ENCODE data around the gene ME3.

DNA sequence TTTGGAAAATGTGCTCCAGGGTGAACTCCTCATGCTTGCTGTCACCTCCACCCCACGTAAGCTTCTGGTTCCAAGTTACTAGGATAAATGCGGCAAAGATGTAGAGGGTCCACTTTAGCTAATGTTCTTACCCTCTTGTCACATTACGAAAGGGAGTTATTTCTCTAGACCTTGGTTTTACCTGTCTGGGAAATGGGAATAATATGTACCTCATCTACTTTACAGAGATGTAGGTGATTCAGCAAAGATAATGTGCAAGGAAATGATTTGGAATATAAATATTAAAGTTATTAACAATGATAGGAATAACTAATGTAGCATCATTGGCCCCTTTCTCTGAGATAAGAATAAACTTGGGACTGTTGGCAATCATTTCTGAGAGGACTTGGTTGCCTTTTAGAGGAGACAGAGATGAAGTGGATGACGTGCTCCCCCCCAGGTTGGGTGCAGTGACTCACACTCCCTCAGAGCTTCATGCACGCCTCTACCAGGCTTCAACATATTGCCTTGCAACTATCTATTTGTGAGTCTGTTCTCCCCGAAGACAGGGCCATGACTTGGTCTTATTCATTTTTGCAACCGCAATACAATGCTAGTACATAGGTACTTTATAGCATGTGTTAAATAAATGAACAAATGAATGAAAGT lies 97.1 kb downstream of the ME3 start:
- TF ChIP-seq, protein P1, sequence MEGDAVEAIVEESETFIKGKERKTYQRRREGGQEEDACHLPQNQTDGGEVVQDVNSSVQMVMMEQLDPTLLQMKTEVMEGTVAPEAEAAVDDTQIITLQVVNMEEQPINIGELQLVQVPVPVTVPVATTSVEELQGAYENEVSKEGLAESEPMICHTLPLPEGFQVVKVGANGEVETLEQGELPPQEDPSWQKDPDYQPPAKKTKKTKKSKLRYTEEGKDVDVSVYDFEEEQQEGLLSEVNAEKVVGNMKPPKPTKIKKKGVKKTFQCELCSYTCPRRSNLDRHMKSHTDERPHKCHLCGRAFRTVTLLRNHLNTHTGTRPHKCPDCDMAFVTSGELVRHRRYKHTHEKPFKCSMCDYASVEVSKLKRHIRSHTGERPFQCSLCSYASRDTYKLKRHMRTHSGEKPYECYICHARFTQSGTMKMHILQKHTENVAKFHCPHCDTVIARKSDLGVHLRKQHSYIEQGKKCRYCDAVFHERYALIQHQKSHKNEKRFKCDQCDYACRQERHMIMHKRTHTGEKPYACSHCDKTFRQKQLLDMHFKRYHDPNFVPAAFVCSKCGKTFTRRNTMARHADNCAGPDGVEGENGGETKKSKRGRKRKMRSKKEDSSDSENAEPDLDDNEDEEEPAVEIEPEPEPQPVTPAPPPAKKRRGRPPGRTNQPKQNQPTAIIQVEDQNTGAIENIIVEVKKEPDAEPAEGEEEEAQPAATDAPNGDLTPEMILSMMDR (IDR thresholded peaks at IDR 0.05) = no peak
- no peak for TF ChIP-seq POLR2A (IDR thresholded peaks at IDR 0.05)
